Endodermal cell (in vitro differentiated cells): Measurements from ENCODE around the gene KLK4. TPM values are rescaled to one million over a fixed set of nuclear protein-coding genes. Genes with fewer than 3 reads are reported as not detected.

Experiments used
- DNase-seq: peaks from one replicate; pipeline ENCODE4 v3.0.0-alpha.2; 2017
- H3K27ac ChIP-seq: 2 replicates; pipeline ENCODE4 v1.5.1; 2013; ENCODE audit warnings: mild to moderate bottlenecking, low read depth, low read length, moderate library complexity
- H3K27me3 ChIP-seq: 2 replicates; pipeline ENCODE4 v1.6.1; 2013; ENCODE audit warnings: mild to moderate bottlenecking, low read length, moderate library complexity; ENCODE audit not compliant: insufficient read depth, control insufficient read depth, poor library complexity, severe bottlenecking
- H3K36me3 ChIP-seq: 2 replicates; pipeline ENCODE4 v1.7.0; 2013; ENCODE audit warnings: mild to moderate bottlenecking, low read length, moderate library complexity; ENCODE audit not compliant: control insufficient read depth, insufficient read depth
- H3K4me1 ChIP-seq: one replicate; pipeline ENCODE4 v1.7.0; 2013; ENCODE audit warnings: low read length; ENCODE audit not compliant: control insufficient read depth, insufficient read depth
- H3K4me3 ChIP-seq: 2 replicates; pipeline ENCODE4 v1.5.1; 2013; ENCODE audit warnings: mild to moderate bottlenecking, low read length, moderate library complexity
- H3K9ac ChIP-seq: 2 replicates; pipeline ENCODE4 v1.6.1; 2013; ENCODE audit warnings: mild to moderate bottlenecking, low read length, moderate library complexity; ENCODE audit not compliant: poor library complexity, severe bottlenecking; ENCODE audit errors: extremely low read depth
- H3K9me3 ChIP-seq: 2 replicates; pipeline ENCODE4 v1.6.1; 2013; ENCODE audit warnings: mild to moderate bottlenecking, low read length, moderate library complexity; ENCODE audit not compliant: control insufficient read depth
- H3K27ac Mint-ChIP-seq: 2 replicates; pipeline ENCODE4 v1.8.0; 2020; ENCODE audit warnings: mixed read lengths
- H3K27me3 Mint-ChIP-seq: 2 replicates; pipeline ENCODE4 v1.8.0; 2021; ENCODE audit warnings: mild to moderate bottlenecking, mixed read lengths; ENCODE audit not compliant: insufficient read depth
- H3K36me3 Mint-ChIP-seq: 2 replicates; pipeline ENCODE4 v1.8.0; 2020; ENCODE audit warnings: low read depth, mixed read lengths
- H3K4me1 Mint-ChIP-seq: 2 replicates; pipeline ENCODE4 v1.8.0; 2020; ENCODE audit warnings: mixed read lengths
- H3K4me3 Mint-ChIP-seq: 2 replicates; pipeline ENCODE4 v1.8.0; 2020; ENCODE audit warnings: mild to moderate bottlenecking, moderate library complexity, mixed read lengths
- H3K9me3 Mint-ChIP-seq: 2 replicates; pipeline ENCODE4 v1.8.0; 2020; ENCODE audit warnings: mild to moderate bottlenecking, mixed read lengths
- CTCF ChIP-seq: fragments of 200-600 bp; sonication (generic); conservative IDR thresholded peaks from 2 replicates; pipeline ENCODE4 v1.5.0; 2021; ENCODE audit warnings: antibody characterized with exemption, mild to moderate bottlenecking
- WGBS, 2 experiments: methylation state at CpG; one replicate each; pipeline versions ENCODE4 v1.1.5 to v1.1.7; 2013; ENCODE audit warnings: missing lambda C conversion rate in 2 of 2, mixed read lengths in 1 of 2; ENCODE audit not compliant: insufficient coverage in 1 of 2, insufficient read length in 1 of 2; 5-methylcytosine and 5-hydroxymethylcytosine counted together
- total RNA-seq, 2 donors: library from RNA; stranded (reverse); fragmentation: NEBNext Ultra II Directional in 1 of 2; extraction: Animal tissue kit (Norgen Biotek cat#: 25700) in 1 of 2; gene quantifications; 2 replicates in 1 of 2; 3 replicates in 1 of 2; pipeline ENCODE4 v1.2.1, GENCODE V29; 2021

Gene KLK4
- total RNA-seq, 2 donors from 2014 or later: not detected

GRCh38 chr19:50894478-50895356 is 16.5 kb downstream of the KLK4 start:
- no peaks in the 10 kb centered on the region for H3K4me1 Mint-ChIP-seq
- H3K4me3 Mint-ChIP-seq: no peak overlapping the region
- Histone ChIP-seq H3K9me3 (peaks cover 7% of the 10 kb centered on the region), H3K9ac (no peak overlapping the region), H3K27me3 (no peaks in the 10 kb centered on the region), H3K27ac (no peak overlapping the region), H3K4me3 (no peak overlapping the region), H3K4me1 (no peaks in the 10 kb centered on the region), H3K36me3 (no peaks in the 10 kb centered on the region)
- peaks cover 79% of the 10 kb centered on the region for H3K27me3 Mint-ChIP-seq
- no peak overlapping the region for H3K27ac Mint-ChIP-seq
- peaks cover 34% of the 10 kb centered on the region for H3K9me3 Mint-ChIP-seq
- 69 to 77% methylated on average over 9 to 10 of the region's 10 CpGs for WGBS, 2 experiments
- no peak for TF ChIP-seq CTCF
- DNase-seq: no peak
- peaks cover 2% of the 10 kb centered on the region for H3K36me3 Mint-ChIP-seq

- Mint-ChIP-seq H3K9me3 (peaks cover 35% of the 10 kb centered on the region), H3K36me3 (peaks cover 2% of the 10 kb centered on the region), H3K4me1 (no peaks in the 10 kb centered on the region), H3K27me3 (peaks cover 82% of the 10 kb centered on the region), H3K4me3 (no peak overlapping the region), H3K27ac (no peak overlapping the region)
- Histone ChIP-seq H3K4me3 (no peak overlapping the region), H3K9me3 (peaks cover 7% of the 10 kb centered on the region), H3K36me3 (no peaks in the 10 kb centered on the region), H3K27ac (no peak overlapping the region), H3K9ac (no peak overlapping the region), H3K4me1 (no peaks in the 10 kb centered on the region), H3K27me3 (no peaks in the 10 kb centered on the region)
- peak; percentile 42 for TF ChIP-seq CTCF
- peak; percentile 76 for DNase-seq
- WGBS, 2 experiments: 85% methylated on average over 11 to 18 of the region's 18 CpGs
These were observed 18.0 kb downstream of the KLK4 start for GRCh38 chr19:50893047-50893736.

GRCh38 chr19:50891253-50891625 is 20.0 kb downstream of the KLK4 start:
- no peak for DNase-seq
- Histone ChIP-seq H3K27ac (no peak overlapping the region), H3K4me3 (no peak overlapping the region), H3K27me3 (no peaks in the 10 kb centered on the region), H3K9me3 (peaks cover 7% of the 10 kb centered on the region), H3K9ac (no peak overlapping the region), H3K36me3 (no peaks in the 10 kb centered on the region), H3K4me1 (no peaks in the 10 kb centered on the region)
- Mint-ChIP-seq H3K4me3 (no peak overlapping the region), H3K9me3 (peaks cover 35% of the 10 kb centered on the region), H3K27me3 (peaks cover 84% of the 10 kb centered on the region), H3K4me1 (no peaks in the 10 kb centered on the region), H3K27ac (no peak overlapping the region), H3K36me3 (peaks cover 2% of the 10 kb centered on the region)
- no peak for TF ChIP-seq CTCF
- 75% methylated on average over 5 of the region's 5 CpGs; no CpG with 5 or more reads in 1 of the 2 experiments for WGBS, 2 experiments
